GM10266 (cell line): Measurements from ENCODE around the gene CPT1B.
"Not testable (repeated sequence)": the region's sequence is repeated elsewhere in the genome, so short reads cannot be mapped to it uniquely, and the experiment has no call there.

Experiments used
- DNase-seq: peaks from one replicate; pipeline ENCODE4 v3.0.0; 2012; ENCODE audit errors: extremely low spot score
- TF ChIP-seq, protein P1 (sequence below): IDR thresholded peaks from 2 replicates; pipeline ENCODE4 v1.5.1; 2012; ENCODE audit warnings: mild to moderate bottlenecking, low read depth; ENCODE audit not compliant: control insufficient read depth, insufficient read depth; ENCODE audit errors: missing control alignments

Gene CPT1B

DNA sequence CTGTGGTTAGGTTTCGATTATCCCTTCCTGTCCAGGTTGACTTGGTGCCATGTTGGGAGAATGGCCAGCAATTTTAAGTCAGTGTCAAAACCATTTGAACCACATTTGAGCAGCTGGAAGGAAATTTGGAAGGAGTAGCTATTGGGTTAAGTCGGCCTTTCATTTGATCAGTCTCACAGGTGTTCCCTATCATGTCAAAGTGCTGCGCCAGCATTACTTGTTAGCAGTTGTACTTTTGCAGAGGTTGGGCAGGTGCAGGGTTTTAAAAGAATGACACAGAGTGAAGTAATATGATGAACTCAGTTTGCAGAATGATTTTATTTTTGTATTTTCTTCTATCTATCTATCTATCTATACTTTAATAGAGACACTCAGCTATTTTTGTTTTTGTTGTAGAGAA lies 42.0 kb downstream of the CPT1B start:
- TF ChIP-seq, protein P1, sequence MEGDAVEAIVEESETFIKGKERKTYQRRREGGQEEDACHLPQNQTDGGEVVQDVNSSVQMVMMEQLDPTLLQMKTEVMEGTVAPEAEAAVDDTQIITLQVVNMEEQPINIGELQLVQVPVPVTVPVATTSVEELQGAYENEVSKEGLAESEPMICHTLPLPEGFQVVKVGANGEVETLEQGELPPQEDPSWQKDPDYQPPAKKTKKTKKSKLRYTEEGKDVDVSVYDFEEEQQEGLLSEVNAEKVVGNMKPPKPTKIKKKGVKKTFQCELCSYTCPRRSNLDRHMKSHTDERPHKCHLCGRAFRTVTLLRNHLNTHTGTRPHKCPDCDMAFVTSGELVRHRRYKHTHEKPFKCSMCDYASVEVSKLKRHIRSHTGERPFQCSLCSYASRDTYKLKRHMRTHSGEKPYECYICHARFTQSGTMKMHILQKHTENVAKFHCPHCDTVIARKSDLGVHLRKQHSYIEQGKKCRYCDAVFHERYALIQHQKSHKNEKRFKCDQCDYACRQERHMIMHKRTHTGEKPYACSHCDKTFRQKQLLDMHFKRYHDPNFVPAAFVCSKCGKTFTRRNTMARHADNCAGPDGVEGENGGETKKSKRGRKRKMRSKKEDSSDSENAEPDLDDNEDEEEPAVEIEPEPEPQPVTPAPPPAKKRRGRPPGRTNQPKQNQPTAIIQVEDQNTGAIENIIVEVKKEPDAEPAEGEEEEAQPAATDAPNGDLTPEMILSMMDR = no peak
- DNase-seq = no peak

DNA sequence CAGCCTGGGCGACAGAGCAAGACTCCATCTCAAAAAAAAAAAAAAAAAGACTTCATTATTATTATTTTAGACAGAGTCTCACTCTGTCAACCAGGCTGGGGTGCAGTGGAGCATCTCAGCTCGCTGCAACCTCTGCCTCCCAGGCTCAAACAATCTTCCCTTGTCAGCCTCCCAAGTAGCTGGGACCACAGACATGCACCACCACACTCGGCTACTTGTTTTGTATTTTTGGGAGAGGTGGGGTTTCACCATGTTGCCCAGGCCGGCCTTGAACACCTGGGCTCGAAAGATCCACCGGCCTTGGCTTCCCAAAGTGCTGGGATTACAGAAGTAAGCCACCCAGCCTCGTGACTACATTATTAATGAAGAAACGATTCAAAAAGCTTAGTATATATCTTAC lies 43.1 kb downstream of the CPT1B start:
- no peak for DNase-seq
- TF ChIP-seq, protein P1 = no peak

DNA sequence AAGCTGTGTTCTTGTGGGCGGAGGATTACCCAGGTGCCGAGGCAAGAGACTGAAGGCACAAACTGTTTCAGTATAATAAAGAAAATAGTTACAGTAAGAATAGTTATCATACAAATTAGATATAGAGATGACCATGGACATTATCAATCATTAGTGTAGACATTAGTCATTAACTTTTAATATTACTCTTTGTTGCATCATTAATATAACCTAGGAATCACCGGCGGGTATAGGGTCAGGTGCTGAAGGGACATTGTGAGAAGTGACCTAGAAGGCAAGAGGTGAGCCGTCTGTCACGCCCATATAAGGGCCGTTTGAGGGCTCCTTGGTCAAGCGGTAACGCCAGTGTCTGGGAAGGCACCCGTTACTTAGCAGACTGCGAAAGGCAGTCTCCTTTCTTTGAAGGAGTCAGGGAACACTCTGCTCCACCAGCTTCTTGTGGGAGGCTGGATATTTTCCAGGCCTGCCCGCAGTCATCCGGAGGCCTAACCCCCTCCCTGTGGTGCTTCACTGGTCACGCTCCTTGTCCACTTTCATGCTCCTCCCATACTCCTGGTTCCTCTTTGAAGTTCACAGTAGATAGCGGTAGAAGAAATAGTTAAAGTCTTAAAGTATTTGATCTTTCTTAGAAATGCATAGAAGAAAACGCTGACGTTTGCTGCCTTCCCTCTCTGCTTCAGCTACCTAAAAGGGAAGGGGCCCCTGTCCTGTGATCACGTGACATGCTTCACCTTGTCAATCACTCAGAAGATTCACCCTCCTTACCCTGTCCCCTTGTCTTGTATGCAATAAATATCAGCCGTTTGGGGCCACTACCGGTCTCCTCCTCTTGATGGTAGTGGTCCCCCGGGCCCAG lies 44.1 kb downstream of the CPT1B start:
- not testable (repeated sequence) for DNase-seq

DNA sequence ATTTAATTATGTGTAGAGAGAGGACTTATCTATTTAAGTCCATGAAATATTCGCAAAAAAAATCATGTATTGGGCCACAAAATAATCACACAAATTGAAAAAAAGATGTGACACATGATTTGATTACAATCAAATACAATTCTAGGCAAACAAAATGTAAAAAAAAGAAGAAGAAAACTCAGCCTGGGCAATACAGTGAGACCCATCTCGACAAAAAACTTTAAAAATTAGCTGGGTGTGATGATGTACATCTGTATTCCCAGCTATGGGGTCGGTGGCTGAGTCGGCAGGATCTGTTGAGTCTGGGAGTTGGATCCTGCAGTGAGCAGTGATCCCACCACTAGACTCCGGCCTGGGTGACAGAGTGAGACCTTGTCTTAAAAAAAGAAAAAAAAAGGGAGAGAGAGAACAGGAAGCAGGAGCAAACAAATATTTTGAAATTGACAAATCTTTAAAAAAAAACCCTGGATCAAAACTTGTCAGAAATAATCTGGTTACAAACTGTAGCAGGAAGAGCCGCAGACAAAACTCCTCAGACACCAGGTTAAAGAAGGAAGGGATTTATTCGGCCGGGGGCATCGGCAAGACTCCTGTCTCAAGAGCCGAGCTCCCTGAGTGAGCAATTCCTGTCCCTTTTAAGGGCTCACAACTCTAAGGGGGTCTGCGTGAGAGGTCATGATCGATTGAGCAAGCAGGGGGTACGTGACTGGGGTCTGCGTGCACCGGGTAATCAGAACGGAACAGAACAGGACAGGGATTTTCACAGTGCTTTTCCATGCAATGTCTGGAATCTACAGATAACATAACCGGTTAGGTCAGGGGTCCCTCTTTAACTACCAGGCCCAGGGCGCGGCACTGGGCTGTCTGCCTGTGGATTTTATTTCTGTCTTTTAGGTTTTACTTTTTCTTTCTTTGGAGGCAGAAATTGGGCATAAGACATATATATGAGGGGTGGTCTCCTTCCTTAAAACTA lies 45.1 kb downstream of the CPT1B start:
- no peak for DNase-seq

DNA sequence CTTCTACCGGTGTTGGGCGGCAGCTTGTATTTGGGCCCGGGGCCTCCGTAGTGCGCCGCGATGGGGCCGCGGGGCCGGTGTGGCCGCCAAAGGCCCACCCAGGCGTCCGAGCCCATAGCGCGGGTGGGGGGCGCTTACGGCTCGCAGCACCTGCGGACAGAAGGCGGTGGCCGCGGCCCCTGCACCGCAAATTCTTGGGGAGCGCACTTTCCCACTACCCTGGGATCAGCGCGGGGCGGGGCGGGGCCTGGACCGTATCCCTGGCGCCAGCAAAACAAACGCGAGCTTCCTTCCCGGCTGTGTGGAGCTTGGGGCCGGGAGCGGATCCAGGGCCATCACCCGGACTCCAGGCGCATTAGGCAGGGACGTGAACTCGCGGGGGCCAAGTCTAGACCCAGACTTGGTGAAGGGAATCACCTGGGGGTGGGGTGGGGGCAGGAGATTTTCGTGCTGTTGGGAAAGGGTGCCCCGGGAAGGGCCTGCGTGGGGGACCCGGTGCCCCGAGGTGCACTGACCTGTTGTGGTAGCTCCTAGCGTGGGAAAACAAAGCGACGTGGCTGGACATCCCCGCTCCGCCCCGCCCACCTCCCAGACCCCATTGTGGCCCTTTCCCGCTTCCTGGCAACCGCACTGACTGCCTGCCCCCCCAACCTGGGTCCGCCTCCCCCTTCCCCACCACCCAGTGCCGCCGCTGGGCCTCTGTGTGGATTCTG lies 46.1 kb downstream of the CPT1B start:
- DNase-seq = no peak
- TF ChIP-seq, protein P1 = no peak

More for the DNA sequence above, 45.1 kb downstream of the CPT1B start:
- TF ChIP-seq, protein P1 = no peak

DNA sequence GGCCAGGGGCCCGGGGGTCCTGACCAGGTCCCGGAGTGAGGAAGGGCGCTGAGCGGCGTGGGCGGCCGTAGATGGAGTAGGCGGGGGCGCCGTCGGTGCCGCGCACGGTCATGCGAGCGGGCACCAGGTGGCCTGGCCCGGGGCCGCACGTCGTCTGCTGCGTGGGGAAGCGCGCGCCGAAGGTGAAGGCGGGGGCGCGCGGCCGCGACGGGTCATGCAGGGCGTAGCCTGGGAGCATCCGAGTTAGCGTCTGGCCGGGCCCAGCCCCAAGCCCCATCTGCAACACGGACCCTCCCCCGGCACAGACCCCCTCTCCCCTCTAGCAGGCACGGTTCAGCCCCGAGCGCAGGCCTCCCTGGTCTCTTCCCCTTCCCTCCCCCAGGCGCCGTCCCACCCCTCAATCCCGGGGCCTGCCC lies 46.7 kb downstream of the CPT1B start:
- DNase-seq = peak; percentile 80
- TF ChIP-seq, protein P1 = no peak

DNA sequence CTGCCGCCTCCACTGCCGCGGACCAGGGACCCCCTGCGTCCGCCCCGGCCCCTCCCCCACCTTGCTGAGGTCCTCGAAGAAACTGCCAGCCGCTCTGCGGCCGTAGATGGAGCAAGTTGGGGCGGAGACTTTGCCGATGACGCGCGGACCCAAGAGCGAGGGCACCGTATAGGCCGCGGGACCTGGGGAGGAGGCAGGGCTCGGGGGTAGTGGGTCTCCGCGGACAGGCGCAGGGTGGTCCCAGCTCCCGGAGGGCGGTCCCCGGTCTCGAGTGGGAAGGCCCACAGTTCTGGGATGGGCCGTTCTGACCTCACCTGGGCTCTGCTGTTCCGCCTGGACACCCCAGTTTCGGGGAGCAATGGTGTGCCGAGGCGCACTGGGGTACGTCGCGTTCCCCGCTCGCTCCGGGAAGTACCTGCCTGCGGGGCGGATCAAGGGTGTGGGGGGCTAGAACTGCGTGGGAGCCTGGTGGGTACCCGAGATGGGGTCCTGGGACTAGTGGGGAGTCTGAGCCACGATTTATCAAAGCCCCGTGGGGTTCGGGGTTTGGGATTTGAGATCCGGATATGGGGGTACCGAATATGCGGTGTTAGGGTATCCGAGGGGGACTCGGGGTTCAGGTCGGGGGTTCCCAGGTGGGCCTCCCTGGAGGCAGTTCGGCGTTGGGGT lies 47.2 kb downstream of the CPT1B start:
- TF ChIP-seq, protein P1 = no peak
- peak; percentile 86 for DNase-seq
